Ecto neural progenitor cell (in vitro differentiated cells): ENCODE measurements around the gene SFSWAP.
"Not testable (repeated sequence)": the region's sequence is repeated elsewhere in the genome, so short reads cannot be mapped to it uniquely, and the experiment has no call there.

Source experiments
- DNase-seq: peaks from one replicate; pipeline ENCODE4 v3.0.0-alpha.2; 2018; ENCODE audit warnings: low spot score

Gene SFSWAP

GRCh38 chr12:131679816-131680215, 31.1 kb upstream of the SFSWAP start:
- not testable (repeated sequence) for DNase-seq

- not testable (repeated sequence) for DNase-seq
Observed at GRCh38 chr12:131680392-131681256, 30.3 kb upstream of the SFSWAP start.

- no peak for DNase-seq
Observed at GRCh38 chr12:131681257-131681620, 29.7 kb upstream of the SFSWAP start.

DNA sequence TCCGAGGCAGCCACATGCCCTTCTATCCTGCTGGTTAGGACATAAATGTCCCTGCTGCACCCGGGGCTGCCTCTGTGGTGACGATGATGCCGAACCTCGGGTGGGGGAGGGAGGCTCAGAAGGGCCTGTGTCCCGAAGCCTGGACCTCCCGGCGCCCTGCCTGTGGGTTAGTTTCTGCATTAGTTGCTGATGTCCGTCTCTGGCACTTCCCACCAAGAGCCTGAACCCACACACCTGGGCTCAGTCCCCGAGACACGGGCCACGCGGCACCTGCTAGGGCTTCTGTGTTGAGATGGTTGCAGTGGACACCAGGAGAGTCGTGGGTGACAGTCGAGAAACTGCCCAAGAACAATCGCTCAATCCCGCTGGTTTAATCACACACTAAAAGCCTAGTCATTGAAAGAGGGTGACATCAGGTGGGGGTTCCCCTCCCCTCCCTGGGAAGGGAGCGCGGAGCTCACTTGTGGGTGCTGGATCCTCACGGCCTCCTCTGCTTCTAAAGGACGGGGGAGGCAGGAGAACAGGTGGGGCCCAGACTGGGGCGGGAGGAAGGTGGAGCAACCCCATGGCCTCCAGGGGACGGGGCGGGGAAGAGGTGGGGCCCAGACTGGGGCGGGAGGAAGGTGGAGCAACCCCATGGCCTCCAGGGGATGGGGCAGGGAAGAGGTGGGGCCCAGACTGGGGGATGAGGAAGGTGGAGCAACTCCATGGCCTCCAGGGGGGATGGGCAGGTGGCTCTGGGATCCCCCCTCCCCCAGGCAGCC, 29.0 kb upstream of the SFSWAP start:
- peak; percentile 90 for DNase-seq

DNA sequence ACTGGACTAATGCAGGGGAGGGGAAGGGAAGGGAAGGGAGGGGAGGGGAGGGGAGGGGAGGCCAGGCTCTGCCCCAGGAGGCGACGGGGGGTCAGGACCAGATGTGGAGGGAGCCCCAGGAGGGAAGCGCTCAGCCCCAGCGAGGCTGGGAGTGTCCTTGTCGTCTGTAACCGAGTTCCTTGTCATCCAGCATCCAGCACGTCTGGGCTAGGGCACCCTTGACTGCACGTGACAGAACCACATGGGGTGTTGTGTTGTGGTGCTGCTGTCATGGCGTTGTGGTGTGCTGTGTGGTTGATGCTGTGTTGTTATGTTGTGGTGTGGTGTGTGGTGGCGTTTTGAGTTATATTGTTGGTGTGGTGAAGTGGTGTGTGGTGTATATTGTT, 28.4 kb upstream of the SFSWAP start:
- no peak for DNase-seq

DNA sequence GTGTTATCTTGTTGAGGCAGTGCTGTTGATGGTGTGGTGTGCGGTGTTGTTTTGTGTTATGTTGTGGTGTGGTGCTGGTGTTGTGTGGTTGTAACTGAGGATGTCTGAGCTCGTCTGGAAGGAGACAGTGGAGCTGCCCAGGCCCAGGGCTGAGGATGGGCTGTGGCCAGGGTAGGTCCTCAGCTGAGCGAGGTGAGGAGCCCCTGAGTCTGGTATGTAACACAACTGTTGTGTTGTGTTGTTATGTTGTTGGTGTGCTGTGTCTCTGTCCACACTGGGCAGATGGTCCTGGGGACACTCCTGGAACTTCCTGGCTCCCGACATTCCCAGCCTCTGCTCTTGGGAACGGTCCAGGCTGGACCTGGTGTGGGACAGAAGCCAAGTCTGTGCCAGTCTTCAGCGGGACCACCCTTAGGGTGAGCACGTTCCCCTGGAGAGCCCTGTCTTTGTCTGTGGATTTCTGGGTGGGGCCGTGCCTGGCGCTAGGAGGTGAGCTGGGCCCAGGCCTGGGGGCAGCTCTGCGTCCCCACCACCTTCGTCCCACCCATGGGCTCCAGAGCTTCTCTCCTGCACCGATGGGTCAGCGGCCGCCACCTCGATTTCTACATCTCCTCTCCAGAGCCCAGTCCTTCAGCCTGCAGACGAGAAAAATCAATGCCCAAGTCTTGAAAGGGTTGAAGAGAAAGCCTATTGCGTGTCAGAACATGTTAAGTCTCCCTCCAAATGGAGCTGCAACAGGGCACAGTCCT, 27.4 kb upstream of the SFSWAP start:
- peak; percentile 40 for DNase-seq

DNA sequence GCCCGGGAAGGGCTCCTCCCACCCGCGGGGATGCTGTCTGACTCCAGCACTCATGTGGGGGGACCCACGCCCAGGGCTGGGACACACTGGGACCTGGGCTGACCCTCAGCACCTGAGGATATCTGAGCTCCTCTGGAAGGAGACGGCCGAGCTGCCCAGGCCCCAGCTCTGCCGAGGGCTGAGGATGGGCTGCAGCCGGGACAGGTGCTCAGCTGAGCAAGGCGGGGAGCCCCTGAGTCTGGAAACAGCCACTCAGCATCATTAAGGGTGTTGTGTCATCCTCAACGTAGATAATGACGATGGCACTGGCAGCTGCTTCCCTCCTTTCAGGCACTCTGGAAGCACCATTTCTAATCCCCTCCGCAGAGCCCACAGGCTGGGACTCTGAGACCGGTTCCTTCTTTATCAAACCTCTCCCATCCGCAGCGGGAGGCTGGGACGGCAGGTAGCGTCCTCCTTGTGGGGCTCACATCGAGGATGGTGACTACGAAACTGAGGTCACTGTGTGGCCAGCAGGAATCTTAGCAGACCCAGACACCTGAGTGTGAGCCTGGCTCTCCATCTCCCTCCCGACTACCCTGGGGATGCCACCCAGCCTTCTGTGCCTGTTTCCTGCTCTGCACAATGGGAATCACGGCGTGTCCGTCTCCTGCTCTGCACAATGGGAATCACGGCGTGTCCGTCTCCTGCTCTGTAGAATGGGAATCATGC, 26.7 kb upstream of the SFSWAP start:
- DNase-seq = peak; percentile 47

DNA sequence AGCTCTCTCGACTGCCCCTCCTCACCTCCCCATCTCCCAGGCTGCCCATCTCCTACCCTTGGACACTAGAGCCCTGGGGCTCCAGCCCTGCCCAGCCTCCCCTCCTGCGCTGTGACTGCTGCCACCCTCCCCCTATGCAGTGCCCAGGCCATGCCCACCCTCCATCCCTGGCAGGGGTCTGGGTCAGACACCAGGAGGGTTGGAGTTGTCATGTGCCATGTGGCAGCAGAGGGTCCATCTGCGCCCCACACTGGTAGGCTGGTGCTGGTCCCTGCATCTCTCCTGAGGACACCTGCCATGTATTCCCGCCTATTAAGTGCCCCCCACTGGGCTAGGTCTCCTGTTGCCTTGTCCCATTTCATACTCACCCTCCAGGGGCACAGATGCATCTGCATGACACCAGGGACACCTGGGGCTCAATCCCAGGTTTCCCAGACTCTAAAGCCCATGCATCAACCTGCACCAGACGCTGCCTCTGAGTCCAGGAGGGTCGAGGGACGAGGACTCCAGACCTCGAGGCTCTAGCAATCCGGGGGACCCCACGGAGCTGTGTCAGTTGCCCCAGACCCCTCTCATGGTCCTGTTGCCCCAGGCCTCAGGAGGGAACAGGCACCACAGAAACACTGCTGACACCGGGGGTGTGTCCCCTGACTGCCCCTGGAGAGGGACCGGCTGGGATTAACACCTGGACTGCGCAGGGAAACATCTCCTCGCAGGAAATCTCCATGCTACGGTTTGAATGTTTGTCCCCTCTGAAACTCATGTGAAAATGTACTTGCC, 23.4 kb upstream of the SFSWAP start:
- DNase-seq = peak; percentile 48

DNA sequence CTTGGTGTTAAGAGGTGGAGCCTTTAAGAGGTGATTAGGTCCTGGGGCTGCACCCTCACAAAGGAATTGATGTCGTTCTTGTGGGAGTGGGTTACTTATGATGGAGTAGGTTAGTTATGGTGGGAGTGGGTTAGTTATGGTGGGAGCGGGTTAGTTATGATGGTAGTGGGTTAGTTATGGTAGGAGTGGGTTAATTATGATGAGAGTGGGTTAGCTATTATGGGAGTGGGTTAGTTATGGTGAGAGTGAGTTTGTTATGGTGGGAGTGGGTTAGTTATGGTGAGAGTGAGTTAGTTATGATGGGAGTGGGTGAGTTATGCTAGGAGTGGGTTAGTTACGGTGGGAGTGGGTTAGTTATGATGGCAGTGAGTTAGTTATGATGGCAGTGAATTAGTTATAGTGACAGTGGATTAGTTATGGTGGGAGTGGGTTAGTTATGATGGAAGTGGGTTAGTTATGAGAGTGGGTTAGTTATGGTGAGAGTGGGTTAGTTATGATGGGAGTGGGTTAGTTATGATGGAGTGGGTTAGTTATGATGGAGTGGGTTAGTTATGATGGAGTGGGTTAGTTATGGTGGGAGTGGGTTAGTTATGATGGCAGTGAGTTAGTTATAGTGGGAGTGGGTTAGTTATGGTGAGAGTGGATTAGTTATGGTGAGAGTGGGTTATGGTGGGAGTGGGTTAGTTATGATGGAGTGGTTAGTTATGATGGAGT, 22.6 kb upstream of the SFSWAP start:
- no peak for DNase-seq

DNA sequence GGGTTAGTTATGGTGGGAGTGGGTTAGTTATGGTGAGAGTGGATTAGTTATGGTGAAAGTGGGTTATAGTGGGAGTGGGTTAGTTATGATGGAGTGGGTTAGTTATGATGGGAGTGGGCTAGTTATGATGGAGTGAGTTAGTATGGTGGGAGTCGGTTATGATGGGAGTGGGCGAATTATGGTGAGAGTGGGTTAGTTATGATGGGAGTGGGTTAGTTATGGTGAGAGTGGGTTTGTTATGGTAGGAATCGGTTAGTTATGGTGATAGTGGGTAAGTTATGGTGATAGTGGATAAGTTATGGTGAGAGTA, 22.1 kb upstream of the SFSWAP start:
- DNase-seq = no peak

GRCh38 chr12:131690320-131690719, 20.6 kb upstream of the SFSWAP start:
- no peak for DNase-seq

DNA sequence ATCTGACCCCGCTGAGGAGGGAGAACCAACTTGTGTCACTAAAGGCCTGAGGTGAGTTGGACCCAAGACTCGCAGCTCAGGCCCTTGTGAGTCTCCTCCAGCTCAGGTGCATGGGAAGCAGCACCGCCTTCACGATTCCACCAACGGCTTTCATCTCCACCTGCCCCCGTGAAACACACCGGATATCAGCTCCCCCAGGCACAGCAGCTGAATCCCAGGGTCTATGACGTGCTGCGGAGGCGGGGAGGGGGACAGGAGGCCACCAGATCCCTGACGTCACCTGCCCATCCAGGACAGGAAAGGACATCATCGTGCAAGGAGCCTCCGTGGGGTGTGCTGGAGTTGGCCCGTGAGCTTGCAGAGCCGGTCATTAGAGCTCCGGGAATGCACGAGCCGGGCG, 18.5 kb upstream of the SFSWAP start:
- no peak for DNase-seq

DNA sequence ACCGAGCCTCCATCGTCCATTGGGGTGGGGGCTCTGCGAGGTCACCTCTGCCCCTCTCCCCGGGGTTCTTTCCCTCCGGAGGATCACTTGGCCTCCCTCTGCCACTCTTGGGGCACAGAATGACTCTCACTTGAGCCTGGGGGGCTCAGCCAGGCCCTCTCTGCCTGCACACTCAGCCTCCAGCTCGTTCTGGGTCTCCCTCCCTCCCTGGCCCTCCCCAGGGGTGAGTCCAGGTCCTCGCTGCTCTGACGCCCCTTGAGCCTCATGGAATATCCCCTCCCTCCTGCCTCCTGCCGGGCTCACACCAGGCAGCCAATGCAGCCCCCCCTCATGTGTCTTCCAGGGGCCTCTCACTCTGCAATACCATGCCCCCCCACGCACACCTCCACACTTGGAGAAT, 17.7 kb upstream of the SFSWAP start:
- peak; percentile 41 for DNase-seq

- peak; percentile 45 for DNase-seq
Observed at GRCh38 chr12:131694116-131694838, 16.6 kb upstream of the SFSWAP start.

GRCh38 chr12:131695968-131696367, 14.9 kb upstream of the SFSWAP start:
- DNase-seq = no peak

GRCh38 chr12:131698286-131698685, 12.6 kb upstream of the SFSWAP start:
- no peak for DNase-seq

GRCh38 chr12:131699434-131699833, 11.5 kb upstream of the SFSWAP start:
- no peak for DNase-seq

DNA sequence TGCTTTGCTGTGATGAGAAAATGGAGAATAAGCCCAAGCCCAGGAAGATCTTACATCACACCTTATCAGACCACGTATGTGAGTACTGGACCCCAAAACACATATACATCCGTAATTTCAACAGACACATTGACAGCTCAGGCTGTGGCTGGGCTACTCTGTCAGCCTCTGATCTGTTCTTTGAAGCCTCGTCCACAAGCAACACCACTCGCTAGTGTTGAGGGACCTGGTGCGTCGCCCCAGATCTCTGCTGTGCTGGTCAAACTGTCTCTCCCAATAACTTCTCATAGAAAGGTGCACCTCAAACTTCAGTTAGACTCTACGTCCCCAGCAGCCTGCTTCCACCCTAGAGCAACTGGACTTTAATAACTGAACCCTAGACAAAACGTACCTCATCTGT, 10.6 kb upstream of the SFSWAP start:
- DNase-seq = no peak

GRCh38 chr12:131701705-131702572, 9.0 kb upstream of the SFSWAP start:
- DNase-seq = peak; percentile 34
